ENCODE results near the gene UPP2. TPM values are rescaled to one million over a fixed set of nuclear protein-coding genes. Genes with fewer than 3 reads are reported as not detected.

Gene UPP2
- total and polyA plus RNA-seq, 7 donors = 0.06 TPM; not detected in 6

GRCh38 chr2:158072361-158072760 lies 29.3 kb upstream of the UPP2 start:
- no peak overlapping the region for H3K4me3 ChIP-seq
- no peaks in the 10 kb centered on the region for H3K36me3 ChIP-seq
- no peak overlapping the region for H3K27ac ChIP-seq
- no peaks in the 10 kb centered on the region for H3K27me3 ChIP-seq
- no peaks in the 10 kb centered on the region for H3K9me3 ChIP-seq
- no peak for DNase-seq
- no peak for TF ChIP-seq CTCF (IDR thresholded peaks at IDR 0.05)
- TF ChIP-seq POLR2AphosphoS5 (IDR thresholded peaks at IDR 0.05) = no peak
- TF ChIP-seq POLR2A (IDR thresholded peaks at IDR 0.05) = no peak
- TF ChIP-seq EP300 (IDR thresholded peaks at IDR 0.05) = no peak
- intact Hi-C loops (cut with DNase I) = no loop called here
- H3K4me1 ChIP-seq = no peaks in the 10 kb centered on the region
- 83 to 89% methylated on average over 1 of the region's 1 CpG for WGBS, 2 donors

- Histone ChIP-seq H3K9me3 (no peaks in the 10 kb centered on the region), H3K27me3 (no peaks in the 10 kb centered on the region), H3K4me3 (no peak overlapping the region), H3K36me3 (no peaks in the 10 kb centered on the region), H3K27ac (no peak overlapping the region), H3K4me1 (no peaks in the 10 kb centered on the region)
- 69 to 70% methylated on average over 3 of the region's 3 CpGs for WGBS, 2 donors
- intact Hi-C loops (cut with DNase I) = no loop called here
- TF ChIP-seq CTCF (IDR thresholded peaks at IDR 0.05) = no peak
- TF ChIP-seq EP300 (IDR thresholded peaks at IDR 0.05) = no peak
- TF ChIP-seq POLR2AphosphoS5 (IDR thresholded peaks at IDR 0.05) = no peak
- no peak for TF ChIP-seq POLR2A (IDR thresholded peaks at IDR 0.05)
- no peak for DNase-seq
These were observed 22.0 kb upstream of the UPP2 start for GRCh38 chr2:158079672-158080071.

GRCh38 chr2:158088093-158088492 lies 13.6 kb upstream of the UPP2 start:
- H3K9me3 ChIP-seq = no peaks in the 10 kb centered on the region
- no peaks in the 10 kb centered on the region for H3K4me1 ChIP-seq
- H3K4me3 ChIP-seq = no peak overlapping the region
- no peaks in the 10 kb centered on the region for H3K36me3 ChIP-seq
- no peak overlapping the region for H3K27ac ChIP-seq
- WGBS, 2 donors = 91 to 92% methylated on average over 3 of the region's 3 CpGs
- TF ChIP-seq POLR2AphosphoS5 (IDR thresholded peaks at IDR 0.05) (no peak), CTCF (IDR thresholded peaks at IDR 0.05) (no peak), EP300 (IDR thresholded peaks at IDR 0.05) (no peak), POLR2A (IDR thresholded peaks at IDR 0.05) (no peak)
- intact Hi-C loops (cut with DNase I) = no loop called here
- no peak for DNase-seq
- no peaks in the 10 kb centered on the region for H3K27me3 ChIP-seq

- WGBS, 2 donors = 82 to 88% methylated on average over 5 of the region's 5 CpGs
- TF ChIP-seq EP300 (IDR thresholded peaks at IDR 0.05) (no peak), POLR2AphosphoS5 (IDR thresholded peaks at IDR 0.05) (no peak), CTCF (IDR thresholded peaks at IDR 0.05) (no peak), POLR2A (IDR thresholded peaks at IDR 0.05) (no peak)
- H3K9me3 ChIP-seq = no peaks in the 10 kb centered on the region
- DNase-seq = no peak
- H3K36me3 ChIP-seq = no peaks in the 10 kb centered on the region
- intact Hi-C loops (cut with DNase I) = no loop called here
- no peak overlapping the region for H3K27ac ChIP-seq
- H3K27me3 ChIP-seq = no peaks in the 10 kb centered on the region
- H3K4me3 ChIP-seq = no peak overlapping the region
- H3K4me1 ChIP-seq = no peaks in the 10 kb centered on the region
These were observed 12.4 kb upstream of the UPP2 start for GRCh38 chr2:158089322-158089721.

- Histone ChIP-seq H3K36me3 (no peaks in the 10 kb centered on the region), H3K4me3 (no peak overlapping the region), H3K9me3 (no peaks in the 10 kb centered on the region), H3K27me3 (no peaks in the 10 kb centered on the region), H3K4me1 (no peaks in the 10 kb centered on the region), H3K27ac (no peak overlapping the region)
- intact Hi-C loops (cut with DNase I) = no loop called here
- TF ChIP-seq CTCF (IDR thresholded peaks at IDR 0.05) = no peak
- TF ChIP-seq POLR2A (IDR thresholded peaks at IDR 0.05) = no peak
- no peak for TF ChIP-seq POLR2AphosphoS5 (IDR thresholded peaks at IDR 0.05)
- no peak for TF ChIP-seq EP300 (IDR thresholded peaks at IDR 0.05)
- DNase-seq = no peak
- 72 to 74% methylated on average over 4 of the region's 4 CpGs for WGBS, 2 donors
These were observed 10.0 kb upstream of the UPP2 start for GRCh38 chr2:158091647-158092046.
